GM18502 (cell line): Measurements from ENCODE around the gene PRDM5.

Source experiments
- ATAC-seq: cut with Tn5 transposase; IDR thresholded peaks from one replicate; pipeline ENCODE4 v1.9.1; 2021; ENCODE audit warnings: mild to moderate bottlenecking; ENCODE audit not compliant: unreplicated experiment, poor library complexity

Gene PRDM5

GRCh38 chr4:120826853-120827252 lies 95.7 kb downstream of the PRDM5 start:
- no peak for ATAC-seq

- no peak for ATAC-seq
These were observed 96.1 kb downstream of the PRDM5 start for GRCh38 chr4:120826449-120826848.

DNA sequence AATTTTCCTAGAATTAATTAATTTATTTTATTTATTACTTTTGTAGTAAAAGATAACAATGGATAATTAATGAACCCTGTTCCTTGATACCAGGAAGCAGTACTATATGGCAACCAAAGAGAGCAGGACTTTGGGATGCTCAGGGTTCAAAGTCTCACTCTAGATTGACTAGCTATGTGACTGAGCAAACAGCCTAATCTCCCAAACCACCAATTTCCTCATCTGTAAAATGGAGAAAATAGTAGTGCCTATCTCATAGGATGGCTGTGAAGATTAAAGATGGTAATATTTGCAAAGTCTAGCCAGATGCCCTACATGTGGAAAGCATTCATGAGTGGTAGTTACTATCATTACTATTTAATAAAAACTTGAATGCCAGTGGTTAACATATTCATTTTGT lies 97.6 kb downstream of the PRDM5 start:
- no peak for ATAC-seq

GRCh38 chr4:120821977-120822376 lies 100.5 kb downstream of the PRDM5 start:
- no peak for ATAC-seq

GRCh38 chr4:120821029-120821428 lies 101.5 kb downstream of the PRDM5 start:
- no peak for ATAC-seq

GRCh38 chr4:120819805-120820437 lies 102.6 kb downstream of the PRDM5 start:
- peak; percentile 81 for ATAC-seq

GRCh38 chr4:120816296-120816965 lies 106.1 kb downstream of the PRDM5 start:
- ATAC-seq, result no peak

GRCh38 chr4:120815361-120815760 lies 107.2 kb downstream of the PRDM5 start:
- no peak for ATAC-seq

DNA sequence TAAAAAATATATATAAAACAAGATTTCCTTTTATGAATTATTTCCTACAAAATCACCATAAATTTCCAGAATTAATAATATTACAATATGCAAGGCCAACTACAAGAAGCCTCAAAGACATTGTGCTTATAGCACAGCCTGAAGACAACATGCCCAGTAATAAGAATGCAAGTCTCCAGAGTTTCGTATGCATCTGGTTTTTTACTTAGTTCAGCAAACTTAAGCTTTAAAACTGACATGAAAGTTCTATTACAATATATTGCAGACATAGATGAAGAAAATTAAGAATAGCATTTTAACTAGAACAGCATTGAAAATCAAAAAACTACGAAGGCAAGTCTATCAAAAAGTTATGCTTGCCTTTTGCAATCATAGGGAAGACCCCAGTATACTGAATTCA lies 107.6 kb downstream of the PRDM5 start:
- ATAC-seq, result no peak

DNA sequence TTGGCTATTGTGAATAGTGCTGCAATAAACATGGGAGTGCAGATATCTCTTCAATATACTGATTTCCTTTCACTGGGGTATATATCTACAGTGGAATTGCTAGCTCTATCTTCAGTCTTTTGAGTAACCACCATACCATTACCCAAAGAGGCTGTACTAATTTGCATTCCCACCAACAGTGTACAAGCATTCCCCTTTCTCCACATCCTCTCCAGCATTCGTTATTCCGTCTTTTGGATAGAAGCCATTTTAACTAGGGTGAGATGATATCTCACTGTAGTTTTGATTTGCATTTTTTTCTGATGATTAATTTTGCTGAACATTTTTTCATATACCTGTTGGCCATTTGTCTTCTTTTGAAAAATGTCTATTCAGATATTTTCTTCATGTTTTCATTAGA lies 110.3 kb downstream of the PRDM5 start:
- ATAC-seq, result no peak

DNA sequence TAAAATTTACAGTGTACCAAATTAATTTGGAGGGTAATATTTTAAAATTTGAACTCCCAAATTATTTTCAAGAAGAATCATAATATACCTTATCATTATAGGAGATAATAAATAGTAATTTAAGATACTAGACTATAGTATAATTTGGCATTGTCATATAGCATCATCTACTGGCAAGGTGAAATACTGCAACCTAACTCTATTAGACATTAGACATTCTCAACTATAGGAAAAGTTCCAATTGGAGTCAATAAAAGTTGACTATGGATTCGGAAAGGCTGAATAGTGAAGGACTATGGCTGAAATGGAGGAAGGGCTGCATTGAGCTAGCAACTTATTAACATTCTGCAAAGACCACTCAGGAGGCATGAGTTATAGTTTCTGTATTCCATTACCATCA lies 113.0 kb downstream of the PRDM5 start:
- no peak for ATAC-seq

DNA sequence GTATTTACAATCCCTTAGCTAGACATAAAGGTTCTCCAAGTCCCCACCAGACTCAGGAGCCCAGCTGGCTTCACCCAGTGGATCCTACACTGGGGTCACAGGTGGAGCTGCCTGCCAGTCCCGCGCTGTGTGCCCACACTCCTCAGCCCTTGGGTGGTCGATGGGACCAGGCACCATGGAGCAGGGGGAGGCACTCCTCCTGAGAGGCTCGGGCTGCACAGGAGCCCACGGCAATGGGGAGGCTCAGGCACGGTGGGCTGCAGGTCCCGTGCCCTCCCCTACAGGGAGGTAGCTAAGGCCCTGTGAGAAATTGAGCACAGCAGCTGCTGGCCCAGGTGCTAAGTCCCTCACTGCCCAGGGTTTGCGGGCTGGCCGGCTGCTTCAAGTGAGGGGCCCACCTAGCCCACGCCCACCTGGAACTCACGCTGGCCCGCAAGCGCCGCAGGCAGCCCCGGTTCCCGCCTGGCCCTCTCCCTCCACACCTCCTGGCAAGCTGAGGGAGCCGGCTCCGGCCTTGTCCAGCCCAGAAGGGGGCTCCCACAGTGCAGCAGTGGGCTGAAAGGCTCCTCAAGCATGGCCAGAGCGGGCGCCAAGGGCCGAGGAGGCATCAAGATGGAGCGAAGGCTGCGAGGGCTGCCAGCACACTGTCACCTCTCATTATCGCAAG lies 113.9 kb downstream of the PRDM5 start:
- ATAC-seq, result no peak

DNA sequence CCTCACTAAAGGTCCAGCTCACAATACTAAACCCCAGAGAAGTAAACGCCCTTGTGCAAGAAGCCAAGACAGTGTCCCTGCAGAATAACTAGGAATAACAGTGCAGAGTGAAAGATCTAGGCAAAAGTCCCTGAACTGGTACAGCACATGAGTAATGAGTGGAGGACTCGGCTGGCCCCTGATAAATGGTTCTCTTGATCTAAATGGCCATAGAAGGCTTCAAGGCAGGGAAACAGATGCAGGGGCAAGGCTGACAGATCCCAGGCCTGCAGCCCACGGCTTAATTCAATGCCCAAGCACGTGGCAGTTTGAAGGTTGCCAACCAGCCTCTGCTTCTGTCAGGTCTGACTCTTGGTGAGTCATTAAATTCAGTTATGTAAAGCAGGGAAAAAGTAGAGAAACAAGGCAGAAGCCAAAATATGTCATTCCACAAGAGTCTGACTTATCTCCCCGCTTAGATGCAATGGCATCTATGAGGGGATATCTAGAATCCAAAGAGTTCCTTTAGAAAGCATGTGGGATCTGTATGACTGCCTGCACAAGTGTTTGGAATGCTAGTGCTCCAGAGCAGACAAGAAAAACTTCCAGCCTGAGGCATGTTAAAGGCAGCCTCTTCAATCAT lies 121.3 kb downstream of the PRDM5 start:
- no peak for ATAC-seq

GRCh38 chr4:120798570-120798969 lies 124.0 kb downstream of the PRDM5 start:
- no peak for ATAC-seq

GRCh38 chr4:120796271-120796670 lies 126.3 kb downstream of the PRDM5 start:
- ATAC-seq, result no peak

GRCh38 chr4:120785202-120785601 lies 137.3 kb downstream of the PRDM5 start:
- no peak for ATAC-seq

DNA sequence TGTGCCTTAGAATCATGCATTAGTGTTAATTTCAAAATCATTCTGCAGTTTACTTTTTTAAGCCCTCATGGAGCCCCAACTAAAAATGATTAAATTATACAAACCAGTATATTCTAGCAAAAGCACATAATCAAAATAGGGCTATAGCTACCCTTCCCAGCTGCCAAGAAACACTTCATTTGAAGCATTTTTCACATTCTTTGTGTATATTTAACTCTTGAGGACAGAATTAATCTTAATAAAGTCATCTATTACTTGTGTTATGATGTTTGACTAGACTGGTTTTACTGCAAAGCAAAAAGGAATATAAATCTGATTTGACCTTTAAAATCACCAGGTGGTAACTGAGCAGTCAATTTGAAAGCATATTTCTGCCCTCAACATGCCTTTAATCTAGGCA lies 145.1 kb downstream of the PRDM5 start:
- no peak for ATAC-seq

DNA sequence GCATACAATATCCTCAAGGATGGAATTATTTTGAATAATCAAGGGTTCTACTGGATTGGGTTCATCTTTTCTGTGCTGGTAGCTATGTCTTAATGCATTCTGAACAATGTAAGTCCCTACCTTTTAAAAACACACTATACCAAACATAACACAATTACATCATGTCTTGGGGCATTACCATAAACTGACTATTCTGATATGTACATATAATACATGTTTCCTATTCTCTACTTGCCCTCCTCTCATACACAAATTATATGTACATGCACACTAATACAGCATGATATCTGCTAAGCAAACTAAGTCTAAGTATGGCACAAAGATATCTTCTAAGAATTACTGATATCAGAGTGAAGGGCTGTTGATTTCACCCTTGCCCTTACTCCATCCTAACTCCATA lies 147.1 kb downstream of the PRDM5 start:
- no peak for ATAC-seq

- ATAC-seq, result peak; percentile 76
These were observed 148.9 kb downstream of the PRDM5 start for GRCh38 chr4:120773641-120774040.

DNA sequence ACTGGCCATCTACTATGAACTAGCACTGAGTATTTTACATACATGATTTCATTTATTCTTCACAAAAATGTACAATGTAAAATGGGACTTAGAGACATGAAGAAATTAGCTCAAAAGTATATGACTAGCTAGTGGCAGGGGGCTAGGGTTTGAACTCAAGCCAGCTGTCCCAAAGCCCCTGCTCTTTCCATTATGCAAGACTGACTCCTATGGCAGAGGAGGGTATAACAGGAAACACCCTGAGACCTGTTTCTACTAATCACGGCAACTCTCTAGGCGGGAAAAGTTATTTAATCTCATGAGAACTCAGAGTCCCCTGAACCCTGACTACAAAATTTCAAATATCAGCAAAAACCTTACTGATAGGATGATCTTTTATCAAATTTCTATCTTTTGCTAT lies 150.6 kb downstream of the PRDM5 start:
- no peak for ATAC-seq

- ATAC-seq, result no peak
These were observed 151.6 kb downstream of the PRDM5 start for GRCh38 chr4:120770897-120771296.
